Neuronal stem cell (in vitro differentiated cells): ENCODE results near the gene NFASC.

Experiments used
- DNase-seq: peaks from one replicate; pipeline ENCODE4 v3.0.0-alpha.2; 2013; ENCODE audit warnings: low spot score
- H2AFZ ChIP-seq: one replicate; pipeline ENCODE4 v1.6.1; 2013; ENCODE audit warnings: mild to moderate bottlenecking, low read length, inconsistent platforms
- H2AK5ac ChIP-seq: 2 replicates; pipeline ENCODE4 v1.6.1; 2013; ENCODE audit warnings: low read depth, mild to moderate bottlenecking, inconsistent platforms, low read length, moderate library complexity, mixed read lengths
- H2BK120ac ChIP-seq: 2 replicates; pipeline ENCODE4 v1.6.1; 2013; ENCODE audit warnings: low read depth, mild to moderate bottlenecking, inconsistent platforms, low read length, moderate library complexity, mixed read lengths
- H2BK12ac ChIP-seq: one replicate; pipeline ENCODE4 v1.6.1; 2013; ENCODE audit warnings: low read length, inconsistent platforms
- H2BK15ac ChIP-seq: 2 replicates; pipeline ENCODE4 v1.6.1; 2013; ENCODE audit warnings: mild to moderate bottlenecking, low read length, inconsistent platforms, mixed read lengths
- H2BK5ac ChIP-seq: one replicate; pipeline ENCODE4 v1.6.1; 2013; ENCODE audit warnings: inconsistent platforms, mild to moderate bottlenecking, low read length, moderate library complexity
- H3K14ac ChIP-seq: one replicate; pipeline ENCODE4 v1.6.1; 2013; ENCODE audit warnings: low read length, inconsistent platforms
- H3K18ac ChIP-seq: 2 replicates; pipeline ENCODE4 v1.6.1; 2013; ENCODE audit warnings: low read length, inconsistent platforms
- H3K23ac ChIP-seq: 2 replicates; pipeline ENCODE4 v1.6.1; 2013; ENCODE audit warnings: low read depth, mild to moderate bottlenecking, mixed read lengths, low read length, inconsistent platforms; ENCODE audit not compliant: poor library complexity
- H3K27ac ChIP-seq: replicated peaks from 3 replicates; pipeline ENCODE4 v1.5.1; 2013; ENCODE audit warnings: low read length, inconsistent platforms
- H3K27me3 ChIP-seq, 3 experiments: 2 replicates each; pipeline ENCODE4 v1.6.1; 2013; ENCODE audit warnings: low read length in 3 of 3, mild to moderate bottlenecking in 2 of 3, inconsistent platforms in 1 of 3, low read depth in 1 of 3, mixed read lengths in 1 of 3, moderate library complexity in 1 of 3; ENCODE audit not compliant: control insufficient read depth in 3 of 3, insufficient read depth in 3 of 3
- H3K36me3 ChIP-seq, 2 donors: replicated peaks in 1 of 2; 2 replicates each; pipeline ENCODE4 v1.6.1; 2013; ENCODE audit warnings: low read length in 2 of 2; ENCODE audit not compliant: control insufficient read depth in 2 of 2, insufficient read depth in 2 of 2
- H3K4ac ChIP-seq: 2 replicates; pipeline ENCODE4 v1.6.1; 2013; ENCODE audit warnings: inconsistent platforms, mild to moderate bottlenecking, low read length, moderate library complexity
- H3K4me1 ChIP-seq, 2 donors: 1 replicate in 1 of 2; 2 replicates in 1 of 2; pipeline ENCODE4 v1.6.1; 2013; ENCODE audit warnings: low read length in 2 of 2, low read depth in 1 of 2; ENCODE audit not compliant: control insufficient read depth in 2 of 2, insufficient read depth in 1 of 2
- H3K4me2 ChIP-seq: one replicate; pipeline ENCODE4 v1.6.1; 2013; ENCODE audit warnings: mild to moderate bottlenecking, low read length, inconsistent platforms; ENCODE audit not compliant: insufficient read depth, poor library complexity, severe bottlenecking
- H3K4me3 ChIP-seq, 2 donors: 2 replicates each; pipeline ENCODE4 v1.5.1; 2013; ENCODE audit warnings: low read length in 2 of 2, mild to moderate bottlenecking in 2 of 2, inconsistent platforms in 1 of 2, moderate library complexity in 1 of 2
- H3K79me1 ChIP-seq: one replicate; pipeline ENCODE4 v1.6.1; 2013; ENCODE audit warnings: low read depth, mild to moderate bottlenecking, inconsistent platforms, low read length, moderate library complexity
- H3K9ac ChIP-seq: one replicate; pipeline ENCODE4 v1.6.1; 2013; ENCODE audit warnings: mild to moderate bottlenecking, low read depth, low read length, inconsistent platforms; ENCODE audit not compliant: poor library complexity
- H3K9me3 ChIP-seq, 2 donors: replicated peaks in 1 of 2; 2 replicates each; pipeline versions ENCODE3 to v1.6.1; 2013; ENCODE audit warnings: low read length in 2 of 2, mild to moderate bottlenecking in 2 of 2, inconsistent platforms in 1 of 2, low read depth in 1 of 2, mixed read lengths in 1 of 2, moderate library complexity in 1 of 2; ENCODE audit not compliant: control insufficient read depth in 2 of 2, insufficient read depth in 1 of 2
- H4K8ac ChIP-seq: one replicate; pipeline ENCODE4 v1.6.1; 2013; ENCODE audit warnings: low read depth, mild to moderate bottlenecking, inconsistent platforms, low read length, moderate library complexity
- H4K91ac ChIP-seq: one replicate; pipeline ENCODE4 v1.6.1; 2013; ENCODE audit warnings: low read length, low read depth, mild to moderate bottlenecking, inconsistent platforms; ENCODE audit not compliant: poor library complexity
- WGBS, 2 donors: extraction: QIAGEN DNeasy Blood & Tissue Kit; methylation state at CpG; one replicate each; pipeline ENCODE4 v1.1.7; 2013; ENCODE audit warnings: missing lambda C conversion rate in 2 of 2, mixed read lengths in 1 of 2; ENCODE audit not compliant: insufficient read length in 2 of 2, insufficient replicate concordance in 1 of 2; ENCODE audit errors: extremely low coverage in 2 of 2; 5-methylcytosine and 5-hydroxymethylcytosine counted together

The NFASC gene

DNA sequence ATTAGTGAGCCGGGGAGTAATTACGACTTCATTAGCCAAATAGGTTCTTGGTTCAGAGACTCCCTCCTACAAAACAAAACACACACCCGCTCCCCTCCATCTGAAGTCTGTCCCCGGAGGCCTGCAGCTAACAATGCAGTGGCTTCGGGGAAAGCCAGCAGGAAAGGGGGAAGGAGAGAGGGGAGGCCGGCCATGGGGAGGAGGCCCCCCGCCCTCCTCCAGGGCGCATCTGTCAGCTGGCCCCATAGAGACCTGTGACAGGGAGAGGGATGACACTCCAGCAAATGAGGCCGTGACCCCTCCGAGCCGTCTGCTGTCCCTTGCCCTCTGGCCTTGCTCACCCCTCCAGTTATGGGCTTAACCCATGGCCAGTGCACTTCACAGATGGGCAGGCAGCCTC, 160.2 kb downstream of the NFASC start:
- Histone ChIP-seq H3K4me2 (no peak overlapping the region), H3K18ac (peak overlapping the region; percentile 76), H3K4me1 (peaks cover 6 to 28% of the 10 kb centered on the region in 2 donors), H2AK5ac (peak overlapping the region; percentile 18), H2BK120ac (no peak overlapping the region), H3K9ac (no peak overlapping the region), H2BK5ac (no peak overlapping the region), H4K91ac (no peak overlapping the region), H3K27ac (no peak overlapping the region), H3K14ac (no peak overlapping the region), H2BK12ac (no peak overlapping the region), H3K9me3 (no peaks in the 10 kb centered on the region), H4K8ac (no peak overlapping the region), H3K4me3 (no peak overlapping the region), H3K27me3 (peaks cover 0 to 67% (median 2%) of the 10 kb centered on the region in 3 experiments), H3K79me1 (no peaks in the 10 kb centered on the region), H2AFZ (no peak overlapping the region), H3K36me3 (no peaks in the 10 kb centered on the region), H3K4ac (no peak overlapping the region), H3K23ac (peak overlapping the region; percentile 8), H2BK15ac (no peak overlapping the region)
- peak; percentile 39 for DNase-seq
- WGBS, 2 donors, result no CpG with 5 or more reads among the region's 11 CpGs

GRCh38 chr1:205032508-205032907, 161.8 kb downstream of the NFASC start:
- Histone ChIP-seq H2BK5ac (no peak overlapping the region), H3K18ac (peak overlapping the region; percentile 11), H2AK5ac (no peak overlapping the region), H3K4ac (no peak overlapping the region), H3K79me1 (no peaks in the 10 kb centered on the region), H3K27me3 (peaks cover 0 to 64% (median 2%) of the 10 kb centered on the region in 3 experiments), H4K8ac (no peak overlapping the region), H4K91ac (no peak overlapping the region), H3K36me3 (no peaks in the 10 kb centered on the region), H3K4me1 (peaks cover 6 to 18% of the 10 kb centered on the region in 2 donors), H3K9me3 (no peaks in the 10 kb centered on the region), H3K4me2 (no peak overlapping the region), H3K14ac (no peak overlapping the region), H3K9ac (no peak overlapping the region), H2BK120ac (no peak overlapping the region), H3K4me3 (peak overlapping the region in 1 of 2 donors; percentile 22), H2BK15ac (no peak overlapping the region), H2BK12ac (no peak overlapping the region), H3K27ac (no peak overlapping the region), H3K23ac (no peak overlapping the region), H2AFZ (no peak overlapping the region)
- DNase-seq, result no peak
- no CpG with 5 or more reads among the region's 7 CpGs for WGBS, 2 donors

DNA sequence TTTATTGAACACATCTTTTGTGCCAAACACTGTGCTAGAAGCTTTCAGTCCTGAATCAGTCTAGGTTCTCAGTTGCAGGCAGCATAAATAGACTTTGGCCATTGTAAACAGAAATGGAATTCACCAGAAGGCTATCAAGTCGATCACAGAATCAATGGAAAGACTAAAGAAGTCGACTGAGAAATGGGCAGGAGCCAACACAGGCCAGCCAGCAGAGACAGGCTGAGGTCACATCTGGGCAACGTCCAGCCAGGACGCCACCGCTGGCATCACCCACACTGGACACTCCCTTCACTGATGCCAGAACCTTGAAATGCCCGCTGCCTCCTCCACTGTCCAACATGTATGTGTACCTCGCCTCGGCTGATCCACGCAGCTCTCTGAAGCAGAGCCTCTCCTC, 166.9 kb downstream of the NFASC start:
- Histone ChIP-seq H3K9me3 (no peaks in the 10 kb centered on the region), H3K23ac (no peak overlapping the region), H3K14ac (no peak overlapping the region), H2BK15ac (no peak overlapping the region), H2AFZ (no peak overlapping the region), H2AK5ac (no peak overlapping the region), H3K36me3 (no peaks in the 10 kb centered on the region), H3K4me3 (no peak overlapping the region), H2BK120ac (no peak overlapping the region), H4K91ac (no peak overlapping the region), H3K18ac (no peak overlapping the region), H3K27me3 (peaks cover 0 to 67% (median 10%) of the 10 kb centered on the region in 3 experiments), H4K8ac (no peak overlapping the region), H3K9ac (no peak overlapping the region), H3K4me1 (peaks cover 0 to under 1% of the 10 kb centered on the region in 2 donors), H3K4me2 (no peak overlapping the region), H3K79me1 (no peaks in the 10 kb centered on the region), H2BK12ac (no peak overlapping the region), H2BK5ac (no peak overlapping the region), H3K4ac (no peak overlapping the region), H3K27ac (no peak overlapping the region)
- no peak for DNase-seq
- WGBS, 2 donors, result no CpG with 5 or more reads among the region's 9 CpGs

- no CpG with 5 or more reads among the region's 6 CpGs for WGBS, 2 donors
- Histone ChIP-seq H3K4me3 (no peak overlapping the region), H3K4me1 (peaks cover 0 to 3% of the 10 kb centered on the region in 2 donors), H4K8ac (no peak overlapping the region), H3K18ac (no peak overlapping the region), H2BK15ac (no peak overlapping the region), H3K27me3 (peaks cover 0 to 68% (median 13%) of the 10 kb centered on the region in 3 experiments), H4K91ac (no peak overlapping the region), H2AFZ (no peak overlapping the region), H2BK120ac (no peak overlapping the region), H3K23ac (no peak overlapping the region), H2AK5ac (no peak overlapping the region), H3K9ac (no peak overlapping the region), H2BK12ac (no peak overlapping the region), H3K4ac (no peak overlapping the region), H3K14ac (no peak overlapping the region), H3K79me1 (no peaks in the 10 kb centered on the region), H3K36me3 (no peaks in the 10 kb centered on the region), H3K27ac (no peak overlapping the region), H2BK5ac (no peak overlapping the region), H3K9me3 (no peaks in the 10 kb centered on the region), H3K4me2 (no peak overlapping the region)
- no peak for DNase-seq
These were observed 167.6 kb downstream of the NFASC start for GRCh38 chr1:205038132-205038786.
